Activated effector memory CD4-positive, alpha-beta T cell treated with Interleukin-2 at 50 U/mL for 16 hours (primary cell): ENCODE results near the gene ZEB2.
"Not testable (repeated sequence)": the region's sequence is repeated elsewhere in the genome, so short reads cannot be mapped to it uniquely, and the experiment has no call there.

Experiments
- DNase-seq: peaks from one replicate; pipeline ENCODE4 v3.0.0-alpha.2; 2020

The ZEB2 gene

DNA sequence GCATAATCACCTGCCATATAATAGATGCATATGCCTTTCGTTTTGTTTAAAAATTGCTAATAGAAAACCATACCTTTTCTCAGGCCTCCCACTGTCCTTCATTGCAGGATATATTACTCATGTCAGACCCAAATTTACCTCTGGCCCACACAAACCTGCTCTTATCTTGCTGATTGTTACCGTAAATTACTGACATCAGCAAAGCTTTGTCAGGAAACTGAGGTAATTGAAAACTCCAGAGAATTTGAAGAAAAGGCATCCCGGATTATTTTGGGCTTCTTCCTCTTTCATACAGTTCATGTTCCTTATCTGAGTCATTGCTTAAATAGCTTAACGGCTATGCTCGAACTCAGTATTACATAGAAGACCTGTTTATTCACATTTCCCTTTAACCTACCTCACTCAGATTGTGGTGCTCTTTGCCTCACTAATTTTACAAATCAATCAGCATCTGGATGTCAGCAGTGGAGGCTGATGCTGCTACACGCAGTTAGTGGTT lies 145.7 kb downstream of the ZEB2 start:
- DNase-seq: no peak

DNA sequence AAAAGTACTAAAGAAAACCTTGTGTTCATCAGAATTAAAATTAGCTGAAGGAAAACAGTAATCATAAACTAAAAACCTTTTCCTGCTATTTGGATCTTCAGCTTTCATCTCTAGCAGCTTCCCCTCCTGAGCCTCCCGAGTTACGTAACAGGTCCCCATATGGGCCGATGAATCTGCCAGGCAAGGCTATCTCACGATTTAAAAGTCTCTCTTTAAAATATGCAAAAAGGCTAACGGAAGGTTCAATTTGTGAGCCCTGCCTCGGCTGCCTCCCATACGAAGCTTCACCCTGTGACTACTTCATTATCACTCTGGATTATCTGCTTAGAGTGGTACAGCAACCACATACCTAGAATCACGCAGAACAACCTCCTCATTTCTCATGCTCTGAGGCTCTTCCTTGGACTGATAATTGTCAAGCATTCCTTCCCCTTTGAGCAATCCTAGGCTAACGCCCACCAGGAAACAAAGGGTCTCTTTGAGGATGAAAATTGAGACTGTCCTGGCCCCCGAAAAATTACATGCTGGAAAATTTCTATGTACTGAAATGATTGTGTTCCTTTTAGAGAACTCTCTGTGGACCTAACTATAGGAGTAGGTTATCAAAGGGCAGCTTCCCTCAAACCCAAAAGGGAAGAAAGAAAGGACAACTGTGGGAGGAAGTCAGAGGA lies 147.4 kb downstream of the ZEB2 start:
- no peak for DNase-seq

DNA sequence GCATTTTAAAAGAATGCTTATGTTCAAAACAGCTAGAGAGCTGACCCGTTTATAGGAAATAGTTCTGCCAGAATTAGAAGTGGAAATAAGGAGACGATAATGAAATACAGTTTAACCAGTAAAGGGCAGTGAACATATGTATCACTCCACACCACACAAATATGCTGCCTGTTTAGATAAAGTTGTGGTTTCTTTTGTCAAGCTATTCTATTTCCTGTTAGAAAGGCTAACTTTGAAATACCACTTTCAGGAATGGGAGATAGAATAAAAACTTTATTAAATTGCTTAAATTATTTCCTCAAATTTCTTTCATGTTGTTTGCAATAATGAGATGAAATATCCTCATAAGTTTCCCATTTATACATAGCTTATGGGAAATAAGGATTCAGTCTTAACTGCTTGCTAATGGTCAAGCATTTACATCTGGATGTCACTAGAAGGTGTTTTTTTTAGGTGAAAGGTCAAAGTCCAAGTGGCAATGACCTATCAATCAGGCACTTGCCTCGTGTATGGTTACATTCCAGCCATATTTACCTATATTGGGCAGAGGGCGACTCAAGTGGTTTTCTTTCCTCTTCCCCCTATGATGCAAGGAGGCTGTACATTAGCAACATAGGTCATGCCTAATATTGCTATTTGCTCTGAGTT lies 148.9 kb downstream of the ZEB2 start:
- no peak for DNase-seq

GRCh38 chr2:144369416-144369815 lies 150.5 kb downstream of the ZEB2 start:
- DNase-seq: no peak

DNA sequence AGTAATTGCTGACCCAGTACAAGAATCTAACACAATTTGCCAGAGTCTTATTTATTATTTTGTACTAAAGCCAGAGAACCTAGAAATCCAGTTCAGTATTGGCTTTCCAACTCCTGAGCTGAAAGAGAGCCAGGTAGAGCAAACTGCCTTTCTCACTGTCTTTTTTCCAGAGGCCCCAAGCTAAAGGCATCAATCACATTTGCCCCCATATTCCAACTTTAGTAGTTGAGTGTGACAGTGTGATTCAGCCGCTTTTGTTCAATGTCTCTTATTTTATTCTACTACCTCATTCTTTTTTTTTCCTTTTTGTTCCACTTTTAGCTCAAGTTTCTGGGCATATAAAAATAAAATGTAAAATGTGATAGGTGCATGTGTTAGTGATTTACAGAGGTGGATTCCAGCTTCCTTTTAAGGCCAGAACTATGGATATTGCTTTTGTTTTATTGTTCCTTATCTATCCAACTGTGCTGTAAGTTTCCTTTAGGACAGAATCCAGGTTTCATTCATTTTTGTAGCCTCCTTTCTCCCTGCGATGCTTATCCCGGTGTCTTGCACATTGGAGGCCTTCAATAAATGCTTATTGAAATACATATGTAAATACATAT lies 153.0 kb downstream of the ZEB2 start:
- no peak for DNase-seq

DNA sequence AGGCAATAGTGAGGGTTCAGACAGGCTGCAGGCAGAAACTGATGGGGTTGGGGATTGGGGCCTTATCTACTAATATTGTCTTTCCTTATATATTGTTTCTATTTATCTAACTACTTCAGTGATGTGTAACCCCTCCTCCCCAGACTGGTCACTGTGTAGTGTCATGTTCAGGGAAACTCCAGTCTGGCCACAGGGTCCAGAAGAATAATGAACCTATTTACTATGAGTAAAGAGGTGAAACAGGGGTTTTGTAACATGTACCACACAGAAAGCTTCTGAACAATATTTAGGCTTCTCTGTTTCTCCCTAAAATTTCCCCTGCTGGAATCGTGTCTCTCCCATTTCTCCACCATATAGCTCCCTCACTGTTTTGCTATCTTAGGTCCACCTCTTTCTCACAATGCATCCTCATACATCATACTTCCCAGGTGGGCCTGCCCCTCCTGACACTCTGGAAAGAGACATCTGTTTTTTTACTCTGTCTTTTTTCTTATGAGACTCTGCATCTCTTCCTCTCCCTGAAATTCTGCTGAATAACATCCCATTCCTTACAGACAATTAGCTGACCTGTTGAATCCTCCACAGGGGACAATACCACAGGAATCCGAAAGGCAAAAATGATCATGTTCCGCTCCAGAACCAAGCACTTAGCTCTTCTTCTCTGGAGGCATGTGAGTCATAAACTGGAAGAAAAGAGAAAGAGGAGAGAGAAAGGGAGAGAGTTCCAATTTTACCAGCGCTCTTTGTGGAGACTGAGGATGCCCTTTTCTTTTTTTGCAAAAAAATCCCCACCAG lies 154.8 kb downstream of the ZEB2 start:
- no peak for DNase-seq

GRCh38 chr2:144364247-144364646 lies 155.7 kb downstream of the ZEB2 start:
- DNase-seq: not testable (repeated sequence)

GRCh38 chr2:144362401-144362800 lies 157.5 kb downstream of the ZEB2 start:
- DNase-seq: no peak

DNA sequence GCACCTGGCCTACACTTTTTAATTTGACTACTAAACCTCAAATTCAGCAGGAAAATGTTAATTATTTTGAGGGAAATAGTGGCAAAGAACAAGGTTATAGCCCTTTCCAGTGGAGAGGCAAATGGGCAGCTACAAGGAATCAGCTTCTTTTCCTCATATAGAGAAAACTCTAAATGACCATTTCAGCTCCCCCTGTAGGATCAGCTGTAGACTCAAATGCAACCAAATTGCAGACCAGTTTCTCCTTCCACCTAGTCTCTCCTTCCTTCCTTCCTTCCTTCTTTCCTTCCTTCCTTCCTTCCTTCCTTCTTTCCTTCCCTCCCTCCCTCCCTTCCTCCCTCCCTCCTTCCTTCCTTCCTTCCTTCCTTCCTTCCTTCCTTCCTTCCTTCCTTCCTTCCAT lies 158.2 kb downstream of the ZEB2 start:
- DNase-seq: no peak

DNA sequence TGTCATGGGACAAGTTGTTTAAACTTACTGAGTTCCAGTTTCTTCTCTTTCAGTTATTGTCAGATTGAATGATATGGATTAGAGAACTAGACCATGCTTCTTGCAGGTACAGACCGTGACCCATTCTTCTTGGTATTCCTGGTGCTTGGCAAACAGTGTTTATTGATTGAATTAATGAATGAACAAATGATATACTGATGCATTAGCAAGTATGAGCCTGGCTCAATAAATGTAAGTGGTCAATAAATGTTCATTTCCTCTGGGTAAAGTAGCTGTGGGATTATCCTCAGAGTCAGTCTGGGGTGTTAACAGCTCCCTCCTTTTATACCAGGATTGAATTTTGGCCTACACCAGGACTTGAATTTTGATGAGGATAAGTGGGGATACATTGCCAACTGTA lies 160.2 kb downstream of the ZEB2 start:
- DNase-seq: no peak

- no peak for DNase-seq
These were observed 160.9 kb downstream of the ZEB2 start for GRCh38 chr2:144358979-144359541.

DNA sequence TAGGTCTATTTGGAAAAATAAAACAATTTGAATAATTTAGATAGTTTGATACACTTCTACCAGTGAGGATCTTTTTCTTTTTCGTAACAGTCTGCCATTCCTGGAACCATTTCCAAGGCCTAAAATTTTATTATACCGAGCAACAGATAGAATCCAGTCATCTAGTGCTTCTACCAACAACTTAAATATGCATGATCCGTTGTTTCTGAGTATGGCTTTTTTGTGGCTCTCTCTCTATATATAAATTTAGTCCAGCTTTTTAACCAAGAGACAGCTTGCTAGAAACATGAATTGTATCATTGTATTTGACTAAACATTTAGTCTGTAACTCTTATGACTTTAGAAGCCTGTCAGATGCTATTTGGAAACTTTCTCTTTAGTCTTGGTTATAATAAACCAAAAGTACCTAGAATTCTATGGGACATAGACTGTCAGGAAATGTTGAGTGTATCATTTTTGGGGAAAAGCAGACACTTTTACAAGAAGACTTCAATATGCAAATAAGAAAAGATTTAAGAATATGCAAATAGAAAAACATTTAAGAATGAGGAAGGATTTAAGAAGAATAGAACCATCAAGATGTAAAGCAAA lies 161.4 kb downstream of the ZEB2 start:
- DNase-seq: no peak

DNA sequence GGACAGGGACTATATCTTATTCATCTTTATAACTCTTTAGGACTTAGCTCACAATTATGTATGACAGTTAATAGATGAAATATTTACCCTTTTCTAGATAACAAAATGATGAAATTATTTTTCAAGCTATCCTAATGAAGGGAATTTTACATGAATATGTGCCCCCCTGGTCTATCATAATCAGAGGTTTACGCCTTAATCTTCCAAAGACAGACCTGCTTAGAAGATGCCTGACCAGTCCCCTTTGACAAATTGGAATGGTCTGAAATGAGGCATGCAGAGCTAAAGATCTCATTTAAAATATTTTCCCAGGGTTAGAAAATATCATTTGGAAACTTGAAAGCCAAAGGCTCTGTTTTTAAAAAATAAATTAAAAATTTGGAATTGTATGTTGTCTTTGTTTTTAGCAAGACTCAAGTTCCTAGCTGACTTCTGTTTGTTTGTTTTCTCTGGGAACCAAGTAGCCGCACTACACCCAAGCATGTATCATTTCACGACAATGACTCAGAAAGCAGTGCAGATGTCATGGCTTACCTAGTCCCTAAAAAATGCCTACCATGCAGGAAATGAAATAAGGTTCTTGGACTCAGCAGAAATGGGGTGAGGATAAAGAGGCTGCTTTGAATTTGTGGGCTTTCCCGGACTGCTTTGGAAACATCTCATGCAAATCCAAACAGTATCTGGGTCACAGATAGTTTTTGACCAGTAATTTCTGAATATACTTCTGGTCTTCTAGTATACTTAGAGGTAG lies 162.1 kb downstream of the ZEB2 start:
- DNase-seq: no peak

DNA sequence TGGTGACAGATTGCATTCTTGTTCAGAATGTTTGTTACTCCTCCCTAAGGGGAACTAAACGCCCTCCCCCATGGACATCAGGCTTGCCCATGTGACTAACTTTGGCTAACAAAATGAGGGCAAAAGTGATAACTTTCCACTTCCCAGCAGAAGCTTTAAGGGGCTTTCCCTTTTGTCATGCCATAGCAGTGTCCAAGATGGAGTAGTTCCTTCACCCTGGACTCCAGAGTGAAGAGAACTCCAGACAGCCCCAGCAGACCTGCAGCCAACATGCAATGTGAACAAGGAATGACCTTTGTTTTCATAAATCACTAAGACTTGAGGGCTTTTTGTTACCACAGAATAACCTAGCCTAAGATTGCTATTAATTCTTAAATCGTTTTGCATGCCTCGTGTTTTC lies 163.5 kb downstream of the ZEB2 start:
- DNase-seq: no peak

GRCh38 chr2:144354953-144355352 lies 165.0 kb downstream of the ZEB2 start:
- DNase-seq: no peak

GRCh38 chr2:144351687-144352086 lies 168.2 kb downstream of the ZEB2 start:
- no peak for DNase-seq

DNA sequence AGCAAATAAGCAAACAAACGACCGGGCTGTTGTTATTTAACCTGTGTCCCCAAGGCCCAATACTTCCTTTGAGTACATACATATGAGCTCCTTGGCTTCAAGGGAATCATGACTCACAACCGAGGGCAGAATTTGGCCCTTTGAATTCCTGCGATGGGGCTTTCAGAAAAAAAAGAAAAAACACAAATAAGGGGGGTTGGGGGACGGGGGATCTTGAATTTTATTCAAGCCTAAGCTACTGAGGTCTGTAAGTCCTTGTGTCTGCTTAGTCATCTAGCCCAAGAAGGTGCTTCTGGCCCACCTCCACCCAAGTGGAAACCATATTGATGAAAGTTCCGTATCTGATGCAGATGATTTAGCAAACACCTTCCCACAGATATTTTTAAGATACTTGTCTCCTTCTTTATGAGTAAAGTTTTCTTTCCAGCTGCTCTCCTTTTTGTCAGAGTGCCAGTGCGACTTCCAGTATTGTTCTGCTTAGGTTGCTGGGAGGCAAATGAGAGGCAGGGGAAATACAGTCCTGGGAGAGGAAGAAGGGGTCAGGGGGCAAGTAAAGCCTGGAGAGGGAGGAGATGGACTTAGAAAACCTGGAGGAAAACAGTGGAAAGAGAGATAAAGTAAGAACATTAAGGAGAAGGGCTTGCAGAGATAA lies 169.6 kb downstream of the ZEB2 start:
- DNase-seq: no peak

DNA sequence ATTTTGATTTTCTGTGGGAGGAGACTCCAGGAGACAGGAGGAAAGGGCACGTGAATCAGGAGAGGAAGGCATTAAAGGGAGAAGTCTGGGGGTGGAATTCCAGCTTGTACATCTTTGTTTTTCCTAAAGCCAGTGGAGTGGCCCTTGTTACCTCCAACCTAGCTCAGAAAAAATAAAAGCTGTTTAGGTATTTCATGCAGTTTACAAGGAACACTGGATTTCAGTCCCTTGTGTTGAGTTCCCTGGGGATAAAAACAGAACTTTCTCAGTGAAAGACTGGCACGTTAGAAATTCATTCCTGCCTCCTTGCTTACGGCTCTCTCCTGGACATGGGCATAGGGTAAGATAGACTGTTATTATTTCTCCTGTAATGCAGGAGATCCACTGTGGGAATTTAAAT lies 170.2 kb downstream of the ZEB2 start:
- DNase-seq: no peak

DNA sequence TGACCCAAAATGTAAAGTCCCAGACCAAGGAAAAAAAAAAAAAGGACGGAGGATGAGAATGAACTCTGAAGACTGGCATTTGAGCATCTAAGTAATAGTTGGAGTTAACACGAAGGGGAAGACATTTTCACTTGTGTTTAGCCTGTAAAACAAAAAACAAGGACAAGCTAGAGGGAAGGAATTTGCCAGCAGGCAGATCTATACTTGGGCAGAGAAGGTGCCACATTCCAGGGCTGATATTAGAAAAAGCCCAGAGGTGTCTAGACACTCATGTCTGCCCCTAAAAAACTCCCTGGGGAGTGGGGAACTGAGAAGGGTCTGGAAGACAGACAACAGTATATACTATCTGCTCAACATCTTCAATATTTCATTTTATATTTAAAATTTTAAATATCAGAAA lies 171.1 kb downstream of the ZEB2 start:
- no peak for DNase-seq

DNA sequence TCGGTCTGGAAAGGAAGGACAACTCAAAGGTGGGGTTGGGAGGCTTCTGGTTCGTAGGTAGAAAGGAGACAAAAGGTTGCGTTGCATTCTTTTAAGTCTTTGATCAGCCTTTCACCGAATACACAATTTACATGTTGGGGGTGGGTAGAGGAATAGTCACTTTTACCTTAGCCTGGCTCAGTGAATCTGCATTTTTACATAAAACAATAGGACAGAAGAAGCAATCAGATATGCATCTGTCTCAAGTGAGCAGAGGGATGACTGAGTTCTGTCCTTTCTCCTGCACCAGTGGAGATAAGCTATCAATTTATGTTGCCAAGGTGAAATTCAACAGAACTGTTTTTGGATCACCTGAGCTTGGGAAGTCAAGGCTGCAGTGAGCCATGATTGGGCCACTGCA lies 173.7 kb downstream of the ZEB2 start:
- no peak for DNase-seq

GRCh38 chr2:144343145-144343544 lies 176.8 kb downstream of the ZEB2 start:
- DNase-seq: no peak
